ENCODE measurements around the gene UBN1. TPM values are rescaled to one million over a fixed set of nuclear protein-coding genes. Genes with fewer than 3 reads are reported as not detected.
A peak's percentile ranks its signal among the peaks of the same experiment; 100 is the strongest.

UBN1 gene
- total and polyA plus RNA-seq, 10 of the 15 experiments (the other 5 are each of a cell fraction or from before 2014, with no cell fraction given), result 2.1 to 32.5 (median 13.9) TPM

- no peak for TF ChIP-seq GABPA (IDR thresholded peaks at IDR 0.05; ENCODE audit: low read depth)
Measured at GRCh38 chr16:4914528-4915225, 67.4 kb downstream of the UBN1 start (continued).

- Histone ChIP-seq H3K4me1 (ENCODE audit: control insufficient read depth, insufficient read depth, low read length) (no peaks in the 10 kb centered on the region), H3K4me3 (no peak overlapping the region), H3K27ac (ENCODE audit: control insufficient read depth, insufficient read depth) (no peak overlapping the region), H3K36me3 (ENCODE audit: control insufficient read depth in 2 of 2, insufficient read depth in 2 of 2, low read length in 1 of 2) (no peaks in the 10 kb centered on the region), H3K4me2 (ENCODE audit: control insufficient read depth, insufficient read depth) (no peak overlapping the region), H3K27me3 (replicated peaks in 1 of 2; ENCODE audit: control insufficient read depth in 2 of 2, insufficient read depth in 2 of 2, low read length in 1 of 2) (no peaks in the 10 kb centered on the region), H3K79me2 (ENCODE audit: control insufficient read depth, insufficient read depth, low read length) (no peaks in the 10 kb centered on the region), H3K9me3 (replicated peaks; ENCODE audit: control insufficient read depth, insufficient read depth, low read length) (no peaks in the 10 kb centered on the region), H3K9ac (ENCODE audit: control insufficient read depth, insufficient read depth, low read length) (no peak overlapping the region), H4K20me1 (ENCODE audit: control insufficient read depth, insufficient read depth) (no peaks in the 10 kb centered on the region), H2AFZ (ENCODE audit: control insufficient read depth, low read depth, low read length) (no peak overlapping the region)
- ATAC-seq, result no peak
- 31% methylated on average over 11 of the region's 11 CpGs for WGBS (ENCODE audit: insufficient coverage, insufficient replicate concordance, low lambda C conversion rate, missing lambda C conversion rate)
- ChIA-PET RAD21 (ENCODE audit: unreplicated experiment) (no interaction called here), POLR2A (no interaction called here), SMC1A (ENCODE audit: uncharacterized antibody, unreplicated experiment) (no interaction called here), CTCF (interaction anchor here (0.6 to 1.0 kb wide), 2 partner anchors 40 to 167 kb away, joined by 3 read pairs; no protein-coding TSS in a partner anchor)
- intact Hi-C loops (cut with micrococcal nuclease; ENCODE audit: unreplicated experiment), result no loop called here
- in situ Hi-C loops (cut with MboI), result no loop called here
- no peak for DNase-seq (ENCODE audit: low read depth, low spot score)
- TF ChIP-seq ASH2L (IDR thresholded peaks at IDR 0.05; ENCODE audit: borderline replicate concordance, low read depth) (no peak), ZNF24 (IDR thresholded peaks at IDR 0.05) (no peak), RUNX3 (IDR thresholded peaks at IDR 0.05; ENCODE audit: low read length) (peak; percentile 39; the same call in 1 of the 2 replicates), BACH1 (IDR thresholded peaks at IDR 0.05; ENCODE audit: borderline replicate concordance) (no peak), STAT3 (IDR thresholded peaks at IDR 0.05; ENCODE audit: low read depth, low read length) (no peak)
- FAIRE-seq, result no peak
- BruUV-seq (replicated peaks), result no TSS peak
Measured at GRCh38 chr16:4915226-4915761, 68.0 kb downstream of the UBN1 start.

- BruUV-seq (replicated peaks), result no TSS peak
- RAD21 ChIA-PET (ENCODE audit: unreplicated experiment), result no interaction called here
- H3K79me2 ChIP-seq (ENCODE audit: control insufficient read depth, insufficient read depth, low read length), result no peaks in the 10 kb centered on the region
- no peaks in the 10 kb centered on the region for H3K27me3 ChIP-seq (replicated peaks in 1 of 2; ENCODE audit: control insufficient read depth in 2 of 2, insufficient read depth in 2 of 2, low read length in 1 of 2)
- 1% methylated on average over 4 of the region's 4 CpGs for WGBS (ENCODE audit: insufficient coverage, insufficient replicate concordance, low lambda C conversion rate, missing lambda C conversion rate)
- no peak overlapping the region for H3K4me3 ChIP-seq
- POLR2A ChIA-PET, result no interaction called here
- FAIRE-seq (no peak), DNase-seq (ENCODE audit: low read depth, low spot score) (no peak), ATAC-seq (no peak)
- H2AFZ ChIP-seq (ENCODE audit: control insufficient read depth, low read depth, low read length), result no peak overlapping the region
- TF ChIP-seq FOXK2 (IDR thresholded peaks at IDR 0.05) (no peak), CBX3 (IDR thresholded peaks at IDR 0.05; ENCODE audit: borderline replicate concordance, low read depth) (no peak), SMC3 (IDR thresholded peaks at IDR 0.05; ENCODE audit: borderline replicate concordance, low read length) (no peak), HDAC6 (IDR thresholded peaks at IDR 0.05; ENCODE audit: unreplicated experiment) (no peak), POLR2A (IDR thresholded peaks at IDR 0.05; ENCODE audit: low read depth, low read length) (no peak), ZNF622 (IDR thresholded peaks at IDR 0.05) (no peak), CEBPB (IDR thresholded peaks at IDR 0.05; ENCODE audit: borderline replicate concordance in 1 of 2, low read depth in 2 of 2, low read length in 2 of 2) (no peak)
- no peak overlapping the region for H3K9ac ChIP-seq (ENCODE audit: control insufficient read depth, insufficient read depth, low read length)
- no peak overlapping the region for H3K4me2 ChIP-seq (ENCODE audit: control insufficient read depth, insufficient read depth)
- H3K4me1 ChIP-seq (ENCODE audit: control insufficient read depth, insufficient read depth, low read length), result no peaks in the 10 kb centered on the region
- no peaks in the 10 kb centered on the region for H3K9me3 ChIP-seq (replicated peaks; ENCODE audit: control insufficient read depth, insufficient read depth, low read length)
- no peaks in the 10 kb centered on the region for H3K36me3 ChIP-seq (ENCODE audit: control insufficient read depth in 2 of 2, insufficient read depth in 2 of 2, low read length in 1 of 2)
- intact Hi-C loops (cut with micrococcal nuclease; ENCODE audit: unreplicated experiment) (no loop called here), in situ Hi-C loops (cut with MboI) (no loop called here)
- H4K20me1 ChIP-seq (ENCODE audit: control insufficient read depth, insufficient read depth), result no peaks in the 10 kb centered on the region
- CTCF ChIA-PET, result no interaction called here
- no peak overlapping the region for H3K27ac ChIP-seq (ENCODE audit: control insufficient read depth, insufficient read depth)
- SMC1A ChIA-PET (ENCODE audit: uncharacterized antibody, unreplicated experiment), result no interaction called here
Measured at GRCh38 chr16:4917117-4917516, 69.8 kb downstream of the UBN1 start.
